Vagina (tissue), 2 donors: ENCODE results near the gene ZNF804B. TPM values are rescaled to one million over a fixed set of nuclear protein-coding genes. Genes with fewer than 3 reads are reported as not detected.

Experiments
- DNase-seq, 2 donors: peaks; one replicate each; pipeline ENCODE4 v3.0.0-alpha.2; 2017; ENCODE audit errors: extremely low spot score in 2 of 2
- H3K27ac ChIP-seq: fragments of 200-600 bp; sonication (generic); one replicate; pipeline ENCODE4 v1.5.1; 2019
- H3K27me3 ChIP-seq: fragments of 200-600 bp; sonication (generic); one replicate; pipeline ENCODE4 v1.5.1; 2019
- H3K36me3 ChIP-seq, 2 donors: fragments of 200-600 bp; sonication (generic); one replicate each; pipeline ENCODE4 v1.5.1; 2017 to 2019
- H3K4me1 ChIP-seq: fragments of 200-600 bp; sonication (generic); one replicate; pipeline ENCODE4 v1.5.1; 2019
- H3K4me3 ChIP-seq, 2 donors: fragments of 200-600 bp; sonication (generic); 1 replicate in 1 of 2; 2 replicates in 1 of 2; pipeline ENCODE4 v1.5.1; 2016 to 2019
- H3K9me3 ChIP-seq: fragments of 200-600 bp; sonication (generic); one replicate; pipeline ENCODE4 v1.5.1; 2019
- CTCF ChIP-seq, 3 experiments: fragments of 450-650 bp in 2 of 3; fragments of 200-600 bp in 1 of 3; sonication (generic) in 1 of 3; IDR thresholded peaks; one replicate each; pipeline ENCODE4 v1.5.1; 2017 to 2019; ENCODE audit warnings: antibody characterized with exemption in 3 of 3, mild to moderate bottlenecking in 2 of 3, moderate library complexity in 2 of 3
- POLR2A ChIP-seq, 2 donors: fragments of 450-650 bp; IDR thresholded peaks; one replicate each; pipeline ENCODE4 v1.6.1; 2017; ENCODE audit warnings: antibody characterized with exemption in 2 of 2, mild to moderate bottlenecking in 2 of 2, moderate library complexity in 2 of 2
- POLR2AphosphoS5 ChIP-seq, 2 donors: sonication (generic); formaldehyde crosslinking; IDR thresholded peaks; one replicate each; pipeline ENCODE4 v1.9.0; 2017; ENCODE audit warnings: antibody characterized with exemption in 2 of 2, mild to moderate bottlenecking in 2 of 2, low read depth in 1 of 2; ENCODE audit not compliant: insufficient read depth in 1 of 2
- intact Hi-C: fragments of 100-400 bp; cut with DNase I; formaldehyde crosslinking; loops from one replicate; pipeline ENCODE4 v1.15.1; 2023
- total RNA-seq: library from RNA; depleted of rRNA; stranded (reverse); fragments of >200 nt; gene quantifications from one replicate; pipeline ENCODE4 v1.2.3, GENCODE V29; 2016

The ZNF804B gene
- total RNA-seq, 1 donor from 2014 or later = not detected

GRCh38 chr7:89028319-89028718 lies 268.8 kb downstream of the ZNF804B start:
- TF ChIP-seq CTCF (IDR thresholded peaks at IDR 0.05) (no peak), POLR2AphosphoS5 (IDR thresholded peaks at IDR 0.05; ENCODE audit: insufficient read depth in 1 of 2, low read depth in 1 of 2) (no peak), POLR2A (IDR thresholded peaks at IDR 0.05) (no peak)
- Histone ChIP-seq H3K4me1 (peaks cover 5% of the 10 kb centered on the region), H3K27me3 (no peaks in the 10 kb centered on the region), H3K9me3 (no peaks in the 10 kb centered on the region), H3K36me3 (no peaks in the 10 kb centered on the region), H3K4me3 (no peak overlapping the region), H3K27ac (no peak overlapping the region)
- intact Hi-C loops = no loop called here
- no peak for DNase-seq

- Histone ChIP-seq H3K4me3 (no peak overlapping the region), H3K27me3 (no peaks in the 10 kb centered on the region), H3K36me3 (no peaks in the 10 kb centered on the region), H3K9me3 (no peaks in the 10 kb centered on the region), H3K4me1 (peaks cover 5% of the 10 kb centered on the region), H3K27ac (no peak overlapping the region)
- DNase-seq = no peak
- TF ChIP-seq POLR2AphosphoS5 (IDR thresholded peaks at IDR 0.05; ENCODE audit: insufficient read depth in 1 of 2, low read depth in 1 of 2) = no peak
- no peak for TF ChIP-seq CTCF (IDR thresholded peaks at IDR 0.05)
- no peak for TF ChIP-seq POLR2A (IDR thresholded peaks at IDR 0.05)
- intact Hi-C loops = no loop called here
Measured at GRCh38 chr7:89029864-89030263, 270.4 kb downstream of the ZNF804B start.

- intact Hi-C loops = no loop called here
- H3K36me3 ChIP-seq = no peaks in the 10 kb centered on the region
Measured at GRCh38 chr7:89041240-89041639, 281.7 kb downstream of the ZNF804B start.

GRCh38 chr7:89042940-89043339 lies 283.4 kb downstream of the ZNF804B start:
- no peak for DNase-seq
- Histone ChIP-seq H3K36me3 (no peaks in the 10 kb centered on the region), H3K9me3 (no peaks in the 10 kb centered on the region), H3K4me3 (no peak overlapping the region), H3K27ac (no peak overlapping the region), H3K4me1 (no peaks in the 10 kb centered on the region), H3K27me3 (no peaks in the 10 kb centered on the region)
- TF ChIP-seq CTCF (IDR thresholded peaks at IDR 0.05) (no peak), POLR2A (IDR thresholded peaks at IDR 0.05) (no peak), POLR2AphosphoS5 (IDR thresholded peaks at IDR 0.05; ENCODE audit: insufficient read depth in 1 of 2, low read depth in 1 of 2) (no peak)
- intact Hi-C loops = no loop called here

More at GRCh38 chr7:89041240-89041639, 281.7 kb downstream of the ZNF804B start:
- no peak for TF ChIP-seq CTCF (IDR thresholded peaks at IDR 0.05)
- TF ChIP-seq POLR2AphosphoS5 (IDR thresholded peaks at IDR 0.05; ENCODE audit: insufficient read depth in 1 of 2, low read depth in 1 of 2) = no peak
- TF ChIP-seq POLR2A (IDR thresholded peaks at IDR 0.05) = no peak
- Histone ChIP-seq H3K4me3 (no peak overlapping the region), H3K27me3 (no peaks in the 10 kb centered on the region), H3K9me3 (no peaks in the 10 kb centered on the region), H3K27ac (no peak overlapping the region), H3K4me1 (no peaks in the 10 kb centered on the region)
- DNase-seq = no peak

GRCh38 chr7:89049043-89049442 lies 289.5 kb downstream of the ZNF804B start:
- no peaks in the 10 kb centered on the region for H3K27me3 ChIP-seq

More at GRCh38 chr7:89049043-89049442, 289.5 kb downstream of the ZNF804B start:
- TF ChIP-seq POLR2A (IDR thresholded peaks at IDR 0.05) (no peak), CTCF (IDR thresholded peaks at IDR 0.05) (no peak), POLR2AphosphoS5 (IDR thresholded peaks at IDR 0.05; ENCODE audit: insufficient read depth in 1 of 2, low read depth in 1 of 2) (no peak)
- intact Hi-C loops = no loop called here
- H3K36me3 ChIP-seq = no peaks in the 10 kb centered on the region
- no peaks in the 10 kb centered on the region for H3K9me3 ChIP-seq
- H3K4me3 ChIP-seq = no peak overlapping the region
- no peak for DNase-seq
- H3K4me1 ChIP-seq = no peaks in the 10 kb centered on the region
- no peak overlapping the region for H3K27ac ChIP-seq
